ENCODE data around the gene AGBL4.

The AGBL4 gene

GRCh38 chr1:49171941-49172593 is 851.7 kb downstream of the AGBL4 start:
- DNase-seq = no peak

- DNase-seq = no peak
Measured at GRCh38 chr1:49166031-49166430, 857.7 kb downstream of the AGBL4 start.

GRCh38 chr1:49163031-49163430 is 860.7 kb downstream of the AGBL4 start:
- DNase-seq = no peak

DNA sequence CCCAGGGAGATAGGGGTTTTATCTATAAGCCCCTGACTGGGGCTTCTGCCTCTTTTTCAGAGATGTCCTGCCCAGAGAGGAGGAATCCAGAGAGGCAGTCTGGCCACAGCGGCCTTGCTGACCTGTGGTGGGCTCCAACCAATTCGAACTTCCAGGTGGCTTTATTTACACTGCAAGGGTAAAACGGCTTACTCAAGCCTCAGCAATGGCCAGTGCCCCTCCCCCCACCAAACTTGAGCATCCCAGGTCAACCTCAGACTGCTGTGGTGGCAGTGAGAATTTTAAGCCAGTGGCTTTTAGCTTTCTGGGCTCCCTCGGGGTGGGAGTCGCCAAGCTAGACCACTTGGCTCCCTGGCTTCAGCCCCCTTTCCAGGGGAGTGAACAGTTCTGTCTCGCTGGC is 863.1 kb downstream of the AGBL4 start:
- DNase-seq = no peak

DNA sequence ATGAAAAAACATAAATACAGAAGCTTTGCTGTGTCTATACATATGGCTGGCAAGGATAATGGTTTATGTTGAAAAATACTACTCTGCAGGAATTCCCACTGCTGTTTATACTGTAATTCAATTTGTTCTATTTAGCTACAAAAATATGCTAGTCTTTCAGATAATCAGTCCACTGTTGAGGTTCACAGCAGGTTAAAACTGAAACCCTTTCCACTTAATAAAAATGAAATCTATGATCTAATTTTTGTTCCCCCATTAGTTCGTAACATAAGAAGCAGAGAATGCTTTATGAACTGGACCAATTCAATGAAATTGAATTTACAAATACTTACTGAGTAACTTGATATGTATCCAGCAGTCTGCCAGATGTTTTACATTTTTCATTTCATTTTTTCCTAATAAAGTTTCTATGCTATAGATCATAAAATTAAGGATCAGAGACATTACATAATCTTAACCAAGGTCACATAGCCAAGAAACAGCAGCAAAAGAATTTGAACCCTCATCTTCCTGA is 887.0 kb downstream of the AGBL4 start:
- DNase-seq = no peak

DNA sequence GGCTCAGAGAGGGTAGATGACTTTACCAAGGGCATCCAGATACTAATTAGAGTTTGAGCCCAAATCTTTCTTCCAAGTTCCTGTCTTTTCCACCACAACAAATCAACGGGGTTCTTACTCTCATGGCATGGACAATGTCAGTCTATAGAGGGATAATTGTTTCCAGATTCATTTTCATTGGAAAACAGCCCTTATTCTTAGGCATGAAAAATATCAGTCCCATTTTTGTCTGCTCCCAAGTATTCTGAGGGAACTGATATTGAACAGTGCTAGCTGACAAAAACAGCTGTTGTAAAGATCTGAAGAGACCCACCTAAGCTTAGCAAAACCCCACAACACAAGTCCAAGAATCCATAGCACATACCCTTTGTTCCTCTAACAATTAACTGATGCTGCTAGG is 898.0 kb downstream of the AGBL4 start:
- DNase-seq = no peak

GRCh38 chr1:49111931-49112330 is 911.8 kb downstream of the AGBL4 start:
- no peak for DNase-seq

DNA sequence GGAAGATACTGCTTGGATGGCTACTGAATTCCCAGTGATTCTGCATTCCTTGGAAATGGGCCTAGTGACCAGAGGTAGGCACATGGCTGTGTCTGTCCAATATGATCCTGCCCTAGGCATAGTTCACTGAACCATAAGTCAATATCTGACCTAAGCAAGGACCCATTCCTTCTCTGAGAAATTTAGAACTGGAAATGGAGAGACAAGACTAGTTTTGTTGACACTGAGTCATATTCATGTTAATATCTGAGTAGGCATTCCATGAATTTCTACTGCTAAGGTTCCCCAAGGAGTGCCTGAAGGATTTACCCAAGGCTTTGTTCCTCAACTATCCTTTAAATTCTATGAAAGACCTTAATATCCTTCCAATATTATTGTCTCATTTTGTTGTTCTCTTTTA is 917.3 kb downstream of the AGBL4 start:
- DNase-seq = no peak

GRCh38 chr1:49104575-49104974 is 919.2 kb downstream of the AGBL4 start:
- DNase-seq = no peak

- no peak for DNase-seq
Measured at GRCh38 chr1:49102752-49103151, 921.0 kb downstream of the AGBL4 start.

GRCh38 chr1:49098866-49099265 is 924.9 kb downstream of the AGBL4 start:
- DNase-seq = no peak

DNA sequence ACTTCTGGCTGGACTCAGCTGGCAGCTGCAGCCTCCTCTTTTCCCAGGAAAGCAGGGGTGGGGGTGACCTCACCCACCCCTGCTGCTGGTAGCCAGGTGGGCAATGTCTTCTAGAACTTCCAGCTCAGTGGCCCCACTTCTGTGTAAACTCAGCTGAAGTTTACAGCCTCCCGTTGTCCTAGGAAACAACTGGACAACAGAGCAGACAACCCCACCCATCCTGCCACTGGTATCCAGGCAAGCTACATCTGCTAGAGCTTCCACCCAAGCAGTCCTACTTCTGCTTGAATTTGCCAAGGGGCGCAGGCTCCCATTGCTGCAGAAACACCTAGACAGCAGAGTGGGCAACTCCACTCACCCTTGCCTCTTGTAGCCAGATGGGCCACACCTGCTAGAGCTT is 937.4 kb downstream of the AGBL4 start:
- no peak for DNase-seq

DNA sequence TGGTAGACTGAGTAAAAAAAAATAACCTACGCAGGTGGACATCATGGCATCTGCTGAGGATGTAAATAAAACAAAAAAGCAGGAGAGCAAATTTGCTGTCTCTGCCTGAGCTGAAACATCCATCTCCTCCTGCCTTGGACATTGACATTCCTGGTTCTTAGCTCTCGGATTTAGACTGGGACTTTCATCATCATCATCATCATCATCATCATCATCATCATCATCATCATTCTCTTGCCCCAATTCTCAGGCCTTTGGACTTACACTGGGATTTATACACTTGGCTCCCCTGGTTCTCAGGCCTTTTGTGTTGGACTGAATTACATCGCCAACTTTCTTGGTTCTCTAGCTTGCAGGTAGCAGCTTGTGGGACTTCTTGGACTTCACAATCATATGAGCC is 938.7 kb downstream of the AGBL4 start:
- no peak for DNase-seq

DNA sequence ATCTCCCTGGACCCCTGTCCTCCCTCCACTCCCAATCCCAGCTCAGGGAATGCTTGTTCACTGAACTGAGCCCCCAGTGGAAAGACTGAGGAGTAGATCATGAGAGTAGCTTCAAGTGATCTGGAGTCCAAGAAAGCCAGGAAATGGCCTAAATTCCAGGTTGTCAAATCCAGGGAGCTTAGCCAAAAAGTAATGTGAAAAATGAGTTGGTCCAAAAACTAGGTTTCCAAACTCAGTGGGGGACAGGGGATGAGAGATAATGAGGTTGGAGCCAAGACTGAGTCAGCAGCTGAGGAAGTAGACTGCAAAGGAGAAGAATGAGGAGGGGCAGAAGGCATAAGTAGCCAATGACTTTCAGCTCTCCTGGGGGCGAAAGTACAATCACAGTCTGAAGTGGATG is 963.0 kb downstream of the AGBL4 start:
- DNase-seq = no peak

GRCh38 chr1:49059087-49059486 is 964.7 kb downstream of the AGBL4 start:
- DNase-seq = no peak

DNA sequence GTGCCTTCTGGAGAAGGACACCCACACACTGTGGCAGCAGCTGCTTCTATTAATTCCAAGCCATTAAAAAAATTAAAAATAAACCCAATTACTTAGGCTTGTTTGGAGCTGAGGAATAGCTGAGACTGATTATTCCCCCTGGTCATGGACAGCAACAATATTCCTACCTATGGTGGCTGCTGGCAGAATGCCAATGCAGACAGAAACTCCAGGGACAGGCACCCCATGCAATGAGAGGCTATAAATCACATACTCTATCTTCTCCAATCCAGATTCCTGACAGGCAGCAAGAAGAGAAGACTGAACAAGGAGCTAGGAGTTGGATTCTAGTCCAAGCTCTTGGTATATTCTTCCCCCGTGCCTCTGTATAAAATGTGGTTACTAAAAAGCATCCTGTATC is 971.7 kb downstream of the AGBL4 start:
- no peak for DNase-seq

- no peak for DNase-seq
Measured at GRCh38 chr1:49051647-49052046, 972.1 kb downstream of the AGBL4 start.

GRCh38 chr1:49050041-49050440 is 973.7 kb downstream of the AGBL4 start:
- DNase-seq = no peak

- no peak for DNase-seq
Measured at GRCh38 chr1:49048188-49048587, 975.6 kb downstream of the AGBL4 start.

GRCh38 chr1:49046305-49046704 is 977.4 kb downstream of the AGBL4 start:
- DNase-seq = no peak

GRCh38 chr1:49045371-49045770 is 978.4 kb downstream of the AGBL4 start:
- no peak for DNase-seq

DNA sequence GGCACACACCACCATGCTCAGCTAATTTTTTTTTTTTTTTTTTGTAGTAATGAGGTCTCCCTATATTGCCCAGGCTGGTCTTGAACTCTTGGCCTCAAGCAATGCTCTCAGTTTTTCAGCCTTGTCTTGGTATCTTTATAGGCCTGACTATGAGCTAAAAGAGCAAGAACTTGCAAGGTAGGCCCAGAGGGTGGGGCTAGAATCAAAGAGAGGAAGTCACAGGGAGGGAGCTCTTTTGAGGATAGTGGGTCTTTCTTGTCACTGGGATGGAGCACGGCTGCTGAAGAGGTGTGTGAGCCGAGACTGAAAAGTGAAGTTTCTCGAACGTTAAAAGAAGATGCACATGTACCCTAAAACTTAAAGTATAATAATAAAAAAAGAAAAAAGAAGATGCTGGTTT is 987.1 kb downstream of the AGBL4 start:
- DNase-seq = no peak

- no peak for DNase-seq
Measured at GRCh38 chr1:49028396-49028795, 995.4 kb downstream of the AGBL4 start.

- no peak for DNase-seq
Measured at GRCh38 chr1:49026230-49026811, 997.4 kb downstream of the AGBL4 start.

Measured in central memory CD4-positive, alpha-beta T cell (primary cell).